H54 (cell line): ENCODE measurements around the gene PFKM.

ENCODE experiments used
- DNase-seq: peaks from one replicate; pipeline ENCODE4 v3.0.0; 2011; ENCODE audit warnings: low spot score, mixed read lengths; ENCODE audit not compliant: insufficient read length
- FAIRE-seq: peaks from 3 replicates; lab custom pipeline; 2011; peaks lifted over from hg19 to GRCh38; lab: Jason Lieb, UNC
- POLR2A ChIP-seq: IDR thresholded peaks from 2 replicates; pipeline ENCODE4 v1.6.1; 2011; ENCODE audit warnings: low read depth, mild to moderate bottlenecking, low read length

Gene PFKM

DNA sequence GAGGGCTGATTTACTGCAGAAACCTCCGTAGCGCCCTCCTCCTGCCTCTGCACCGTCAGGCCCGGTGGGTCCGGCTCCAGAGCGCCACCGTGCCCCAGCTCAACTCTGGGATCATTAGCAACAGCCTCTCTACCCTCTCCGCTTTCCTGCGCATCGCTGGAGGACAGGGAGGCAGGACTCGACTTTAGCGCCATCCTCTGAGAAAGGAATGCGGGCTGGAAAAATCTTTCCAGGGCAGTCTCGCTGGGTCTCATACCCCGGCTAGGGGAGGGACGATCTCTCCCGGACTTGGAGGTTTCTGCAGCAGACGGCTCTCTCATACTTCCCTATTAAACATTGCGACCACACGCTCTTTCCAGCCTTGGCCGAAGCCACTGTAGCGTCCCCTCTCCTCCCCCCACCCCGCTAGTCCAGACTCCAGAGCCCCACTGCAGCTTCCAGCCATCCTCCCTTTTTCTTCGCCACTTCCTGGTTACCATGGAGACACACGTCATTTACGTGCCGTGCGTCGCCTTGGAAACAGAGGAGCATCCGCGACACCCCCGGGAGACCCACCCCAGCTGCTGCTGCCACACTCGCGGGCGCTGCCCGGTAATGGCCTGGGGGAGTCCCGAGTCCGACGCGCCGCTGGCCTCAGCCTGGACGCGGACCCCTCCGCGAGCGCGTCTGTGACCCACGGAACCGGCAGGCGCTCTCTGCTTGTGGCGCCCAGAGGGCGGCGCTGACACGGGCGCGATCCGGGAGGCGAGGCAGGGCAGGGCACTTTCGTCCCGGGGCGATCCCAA, 64.1 kb downstream of the PFKM start, which contains the start of gene CCDC184:
Gene CCDC184 (plus strand): TSS at position 554 of the 785 bp plus-strand sequence. CDS start 479 bp downstream, outside the sequence.
- TF ChIP-seq POLR2A, result 0 out of 2 replicates have a peak, but pooled peaks have one; percentile 9
- FAIRE-seq (no peak), DNase-seq (peak; percentile 44)

DNA sequence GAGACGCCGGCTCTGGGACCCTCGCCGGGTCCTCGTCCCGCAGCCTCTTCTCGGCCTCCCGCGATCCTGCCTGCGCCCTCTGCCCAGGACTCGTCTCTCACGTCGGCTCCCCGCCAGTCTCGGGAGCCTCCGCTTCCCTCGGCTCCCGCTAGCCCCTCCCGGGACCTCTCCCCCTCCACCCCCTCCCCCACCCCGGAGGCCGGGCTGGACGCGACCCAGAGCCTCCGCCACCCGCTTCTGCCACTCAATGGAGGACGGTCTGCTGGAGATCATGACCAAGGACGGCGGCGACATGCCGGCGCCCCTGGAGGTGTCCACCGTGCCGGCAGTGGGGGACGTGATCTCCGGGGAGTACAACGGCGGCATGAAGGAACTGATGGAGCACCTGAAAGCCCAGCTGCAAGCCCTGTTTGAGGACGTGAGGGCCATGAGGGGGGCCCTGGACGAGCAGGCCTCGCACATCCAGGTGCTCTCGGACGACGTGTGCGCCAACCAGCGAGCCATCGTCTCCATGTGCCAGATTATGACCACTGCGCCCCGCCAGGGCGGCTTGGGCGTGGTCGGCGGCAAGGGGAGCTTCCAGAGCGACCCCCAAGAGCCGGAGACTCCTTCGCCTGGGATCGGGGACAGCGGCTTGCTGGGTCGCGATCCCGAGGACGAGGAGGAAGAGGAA, 64.8 kb downstream of the PFKM start:
- FAIRE-seq (no peak), DNase-seq (no peak)
- no peak for TF ChIP-seq POLR2A

DNA sequence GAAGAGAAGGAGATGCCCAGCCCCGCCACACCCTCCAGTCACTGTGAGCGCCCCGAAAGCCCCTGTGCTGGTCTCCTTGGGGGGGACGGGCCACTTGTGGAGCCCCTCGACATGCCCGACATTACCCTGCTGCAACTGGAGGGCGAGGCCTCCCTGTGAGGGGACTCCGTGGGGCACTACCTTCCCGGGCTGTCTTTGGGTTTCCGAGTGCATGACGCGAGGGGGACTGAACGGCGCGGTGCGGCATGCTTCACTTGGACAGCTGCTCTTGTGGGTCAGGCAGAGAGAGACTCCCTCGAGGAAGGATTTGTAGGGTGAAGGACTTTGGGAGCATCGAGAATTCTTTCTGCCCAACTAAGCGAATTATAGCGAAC, 65.4 kb downstream of the PFKM start:
- FAIRE-seq (no peak), DNase-seq (no peak)
- no peak for TF ChIP-seq POLR2A

DNA sequence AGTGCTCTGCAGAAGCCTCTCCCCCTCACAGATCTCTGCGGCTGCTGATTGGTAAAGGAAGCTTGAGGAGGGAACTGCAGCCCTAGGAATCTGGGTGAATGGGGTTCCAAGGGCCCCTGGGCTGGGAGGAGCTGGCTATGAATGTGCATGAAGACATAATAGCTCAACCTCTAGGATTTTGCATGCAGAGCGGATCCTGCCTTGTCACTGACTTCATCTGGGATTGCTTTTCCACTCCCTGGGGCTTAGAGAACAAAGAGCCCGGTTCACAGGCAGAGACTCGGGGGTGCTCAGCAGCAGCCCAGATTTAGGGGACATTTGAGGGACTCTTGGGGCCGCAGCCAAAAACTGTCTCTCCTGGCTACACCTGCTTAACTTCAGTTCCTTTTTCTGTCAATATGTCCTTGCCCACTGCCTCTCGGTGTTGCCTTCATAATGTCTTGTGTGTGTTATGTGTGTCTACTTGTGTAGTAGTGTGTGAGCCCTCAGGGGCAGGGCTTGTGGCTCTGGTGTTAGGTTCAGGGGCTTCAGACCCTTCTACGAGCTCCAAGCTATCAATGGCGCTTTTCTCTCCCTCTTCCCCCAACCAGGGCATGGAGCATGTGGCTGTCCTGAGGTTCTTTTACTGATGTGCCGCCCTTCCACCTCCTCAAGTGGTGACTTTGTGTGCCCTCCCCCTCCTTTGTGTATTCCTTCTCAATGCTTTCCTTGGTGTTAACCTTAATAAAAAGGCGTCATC, 66.2 kb downstream of the PFKM start:
- DNase-seq, result no peak

DNA sequence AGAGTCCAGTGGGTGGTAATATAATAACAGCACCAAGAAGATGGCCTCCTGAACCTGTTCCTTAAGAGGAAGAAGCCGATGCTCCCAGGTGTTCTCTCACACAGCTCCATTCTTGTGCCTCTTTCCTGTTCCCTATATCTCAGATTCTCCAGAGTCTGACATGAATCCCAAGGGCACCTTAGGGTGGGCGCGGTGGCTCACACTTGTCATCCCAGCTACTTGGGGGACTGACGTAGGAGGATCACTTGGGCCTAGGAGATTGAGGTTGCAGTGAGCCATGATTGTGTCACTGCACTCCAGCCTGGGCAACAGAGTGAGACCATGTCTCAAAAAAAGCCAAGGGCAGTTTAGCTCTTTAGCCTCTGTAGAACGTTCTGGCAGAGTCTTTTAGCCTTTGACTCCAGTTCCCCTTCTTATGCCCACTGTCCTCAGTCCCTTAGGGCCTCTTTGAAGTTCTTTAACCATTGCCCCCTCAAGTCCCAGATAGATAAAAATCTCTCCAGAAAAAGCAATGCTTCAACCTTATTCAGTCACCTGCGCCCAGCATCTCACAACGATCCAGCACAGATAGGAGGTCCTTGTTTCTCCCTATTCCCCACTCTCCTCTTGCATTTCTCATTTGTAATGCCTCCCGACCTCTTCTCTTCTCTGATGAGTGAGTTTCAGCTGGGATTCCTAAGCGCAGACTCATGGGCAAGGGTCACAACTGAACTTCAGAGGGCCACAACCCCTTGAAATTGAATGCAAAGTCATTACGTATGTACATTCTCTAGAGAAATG, 68.9 kb downstream of the PFKM start:
- no peak for TF ChIP-seq POLR2A
- no peak for DNase-seq
- FAIRE-seq, result no peak

More for the DNA sequence above, 66.2 kb downstream of the PFKM start:
- no peak for TF ChIP-seq POLR2A
- no peak for FAIRE-seq

DNA sequence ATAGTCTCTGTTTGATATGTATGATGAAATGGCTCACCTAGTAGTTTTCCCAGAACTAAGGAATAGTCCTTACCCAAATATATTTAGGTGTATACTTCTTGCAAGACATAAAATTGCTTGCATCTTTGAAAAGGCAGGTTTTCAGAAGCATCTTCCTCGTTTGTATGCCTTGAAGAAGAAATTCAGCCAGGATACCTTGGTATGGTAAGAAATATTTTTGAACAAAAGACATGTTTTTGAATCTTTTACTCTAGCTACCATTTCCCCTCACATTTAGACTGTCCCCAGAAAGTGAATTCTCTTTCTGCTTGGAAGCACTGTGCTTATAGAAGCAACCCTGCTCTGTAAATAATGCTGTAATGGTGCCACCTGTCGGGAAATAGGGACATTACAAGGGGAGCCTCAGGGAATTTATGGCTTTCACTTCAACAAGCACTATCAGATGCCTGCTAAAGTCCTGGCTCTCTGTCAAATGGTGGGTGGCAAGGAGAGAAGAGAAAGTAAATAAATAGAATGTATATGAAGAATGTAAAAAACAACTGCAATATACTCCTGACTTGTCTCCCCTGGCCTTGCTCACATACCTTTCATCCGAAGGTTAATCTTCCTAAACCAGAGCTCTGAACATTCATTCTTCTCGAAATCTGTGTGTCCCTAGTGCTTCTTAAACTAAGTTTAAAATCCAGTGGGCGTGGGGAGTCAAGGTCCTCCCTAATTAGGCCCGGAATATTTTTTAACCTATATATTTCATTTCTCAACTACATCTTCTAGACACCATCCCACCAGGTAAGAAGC, 70.4 kb downstream of the PFKM start:
- DNase-seq (peak; percentile 44), FAIRE-seq (peak; percentile 95)
- TF ChIP-seq POLR2A, result no peak

DNA sequence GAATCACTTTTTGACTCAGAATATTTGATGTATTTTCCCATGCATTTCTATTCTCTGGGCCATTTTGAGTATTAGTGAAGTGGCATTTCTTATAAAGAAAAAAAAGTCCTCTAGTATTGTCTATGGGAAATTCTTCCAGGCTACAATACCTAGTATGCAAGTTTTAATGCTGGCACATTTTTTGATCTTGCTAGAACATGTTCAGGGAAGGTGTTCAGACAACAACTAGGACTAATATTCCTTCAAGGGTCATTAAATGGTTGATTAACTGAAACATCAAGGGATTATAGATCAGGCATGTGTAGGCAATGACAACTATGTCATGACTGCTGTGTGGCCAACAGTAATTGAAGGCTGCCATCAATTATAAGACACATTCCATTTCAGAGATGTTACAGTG, 71.9 kb downstream of the PFKM start:
- DNase-seq, result no peak
- TF ChIP-seq POLR2A, result no peak
- FAIRE-seq, result no peak

DNA sequence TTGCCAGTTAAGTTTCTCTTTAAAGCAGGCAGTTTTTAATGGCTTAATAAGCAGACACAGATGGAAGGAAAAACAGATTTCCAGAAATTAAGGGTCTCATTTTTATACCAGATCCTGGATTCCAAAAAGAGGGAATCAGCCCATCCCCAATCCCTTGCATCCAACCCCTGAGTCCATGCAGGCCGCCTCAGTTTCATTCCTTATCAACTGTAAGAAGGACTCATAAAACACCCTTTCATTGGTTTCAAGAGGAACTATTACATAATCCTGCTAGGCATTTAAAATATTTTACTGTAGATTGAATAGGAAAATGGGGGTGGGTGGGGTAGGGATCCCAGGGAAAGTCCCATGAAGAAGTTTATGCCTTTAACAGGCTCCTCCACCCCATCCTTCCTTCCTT, 73.7 kb downstream of the PFKM start:
- DNase-seq (no peak), FAIRE-seq (no peak)
- TF ChIP-seq POLR2A, result no peak

DNA sequence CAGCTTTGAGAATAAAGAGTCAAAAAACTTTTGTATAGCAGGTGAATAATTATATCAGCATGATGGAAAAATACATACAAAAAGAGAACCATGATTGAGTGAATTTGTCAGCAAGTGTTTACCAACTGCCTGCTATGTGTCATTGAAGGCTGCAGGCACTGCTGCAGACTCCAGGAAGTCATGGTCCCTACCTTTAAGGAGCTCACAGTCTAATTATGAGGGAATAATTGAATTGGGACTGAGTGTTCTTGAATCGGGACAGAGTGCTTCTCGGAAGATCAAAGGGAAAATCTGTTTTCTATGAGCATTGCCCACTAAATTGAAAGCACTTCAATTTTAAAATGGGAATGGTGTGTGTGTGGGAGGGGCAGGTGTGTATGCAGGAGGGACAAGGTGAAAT, 74.5 kb downstream of the PFKM start:
- no peak for TF ChIP-seq POLR2A
- FAIRE-seq (no peak), DNase-seq (no peak)

DNA sequence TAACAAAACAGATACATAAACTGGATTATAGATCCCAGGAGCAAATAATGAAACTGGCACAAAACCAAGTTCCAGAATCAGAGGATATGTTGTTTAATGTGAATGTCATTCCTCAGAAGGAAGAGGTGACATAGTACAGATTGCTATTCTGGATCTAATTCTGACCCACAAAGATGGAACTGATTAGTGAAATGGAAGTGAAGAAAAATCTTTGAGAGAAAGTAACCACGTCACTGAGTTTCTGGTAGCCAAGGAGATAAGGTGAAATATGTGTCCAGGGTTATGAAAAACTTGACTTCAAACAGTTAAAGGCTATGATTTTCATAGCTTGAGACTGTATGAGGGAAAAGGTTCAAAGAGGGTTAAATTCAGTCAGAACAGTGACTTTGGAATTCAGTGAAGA, 75.6 kb downstream of the PFKM start:
- no peak for DNase-seq
- no peak for FAIRE-seq
- TF ChIP-seq POLR2A, result no peak
